ENCODE results near the gene ECPAS.
"Not testable (repeated sequence)": the region's sequence is repeated elsewhere in the genome, so short reads cannot be mapped to it uniquely, and the experiment has no call there.

The ECPAS gene

GRCh38 chr9:111454751-111455150 lies 29.4 kb downstream of the ECPAS start:
- DNase-seq (ENCODE audit: low spot score), result no peak
- no peak overlapping the region for H3K4me3 ChIP-seq
- TF ChIP-seq CTCF (IDR thresholded peaks at IDR 0.05), result no peak
- no peak overlapping the region for H3K27ac ChIP-seq

GRCh38 chr9:111451570-111451969 lies 32.6 kb downstream of the ECPAS start:
- no peak for DNase-seq (ENCODE audit: low spot score)
- H3K4me3 ChIP-seq, result no peak overlapping the region
- no peak for TF ChIP-seq CTCF (IDR thresholded peaks at IDR 0.05)
- H3K27ac ChIP-seq, result no peak overlapping the region

- no peak for TF ChIP-seq CTCF (IDR thresholded peaks at IDR 0.05)
- DNase-seq (ENCODE audit: low spot score), result no peak
- no peak overlapping the region for H3K4me3 ChIP-seq
- H3K27ac ChIP-seq, result peak overlapping the region in 1 of 2 donors; percentile 0
Observed at GRCh38 chr9:111450124-111450523, 34.1 kb downstream of the ECPAS start.

- Histone ChIP-seq H3K4me3 (no peak overlapping the region), H3K27ac (peak overlapping the region in 1 of 2 donors; percentile 0)
- DNase-seq (ENCODE audit: low spot score), result no peak
- TF ChIP-seq CTCF (IDR thresholded peaks at IDR 0.05), result no peak
Observed at GRCh38 chr9:111449705-111450104, 34.5 kb downstream of the ECPAS start.

- H3K4me3 ChIP-seq; DNase-seq (ENCODE audit: low spot score); H3K27ac ChIP-seq: not testable (repeated sequence)
Observed at GRCh38 chr9:111445799-111446198, 38.4 kb downstream of the ECPAS start.

- DNase-seq (ENCODE audit: low spot score), result no peak
- no peak for TF ChIP-seq CTCF (IDR thresholded peaks at IDR 0.05)
- Histone ChIP-seq H3K27ac (no peak overlapping the region), H3K4me3 (no peak overlapping the region)
Observed at GRCh38 chr9:111443454-111443853, 40.7 kb downstream of the ECPAS start.

- TF ChIP-seq CTCF (IDR thresholded peaks at IDR 0.05), result no peak
- Histone ChIP-seq H3K27ac (no peak overlapping the region), H3K4me3 (no peak overlapping the region)
- no peak for DNase-seq (ENCODE audit: low spot score)
Observed at GRCh38 chr9:111442360-111443027, 41.7 kb downstream of the ECPAS start.

Data from coronary artery (tissue), 2 donors.